ENCODE measurements around the gene PRRT4.

DNA sequence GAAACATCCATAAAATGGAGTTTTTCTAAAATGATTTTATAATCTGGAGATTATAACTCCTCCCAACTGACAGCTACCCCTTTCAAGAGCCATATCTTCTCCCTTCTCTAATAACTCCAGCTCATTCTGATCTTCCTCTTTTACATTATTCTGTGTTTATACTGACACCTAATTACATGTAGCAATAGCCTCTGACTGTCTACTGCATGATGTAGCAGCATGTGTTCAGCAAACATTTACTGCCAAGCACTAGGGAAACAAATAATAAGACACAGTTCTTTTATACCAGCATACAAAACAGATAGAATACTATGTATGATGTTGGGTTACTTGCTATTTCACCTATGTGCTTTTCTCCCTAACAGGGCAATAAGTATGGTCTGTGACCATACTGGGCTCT lies 38.5 kb downstream of the PRRT4 start:
- TF ChIP-seq, protein P1, sequence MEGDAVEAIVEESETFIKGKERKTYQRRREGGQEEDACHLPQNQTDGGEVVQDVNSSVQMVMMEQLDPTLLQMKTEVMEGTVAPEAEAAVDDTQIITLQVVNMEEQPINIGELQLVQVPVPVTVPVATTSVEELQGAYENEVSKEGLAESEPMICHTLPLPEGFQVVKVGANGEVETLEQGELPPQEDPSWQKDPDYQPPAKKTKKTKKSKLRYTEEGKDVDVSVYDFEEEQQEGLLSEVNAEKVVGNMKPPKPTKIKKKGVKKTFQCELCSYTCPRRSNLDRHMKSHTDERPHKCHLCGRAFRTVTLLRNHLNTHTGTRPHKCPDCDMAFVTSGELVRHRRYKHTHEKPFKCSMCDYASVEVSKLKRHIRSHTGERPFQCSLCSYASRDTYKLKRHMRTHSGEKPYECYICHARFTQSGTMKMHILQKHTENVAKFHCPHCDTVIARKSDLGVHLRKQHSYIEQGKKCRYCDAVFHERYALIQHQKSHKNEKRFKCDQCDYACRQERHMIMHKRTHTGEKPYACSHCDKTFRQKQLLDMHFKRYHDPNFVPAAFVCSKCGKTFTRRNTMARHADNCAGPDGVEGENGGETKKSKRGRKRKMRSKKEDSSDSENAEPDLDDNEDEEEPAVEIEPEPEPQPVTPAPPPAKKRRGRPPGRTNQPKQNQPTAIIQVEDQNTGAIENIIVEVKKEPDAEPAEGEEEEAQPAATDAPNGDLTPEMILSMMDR (IDR thresholded peaks at IDR 0.05; ENCODE audit: insufficient read depth, low read length) = no peak
- TF ChIP-seq SPI1 (IDR thresholded peaks at IDR 0.05; ENCODE audit: borderline replicate concordance, low read depth) (no peak), POLR2AphosphoS5 (IDR thresholded peaks at IDR 0.05; ENCODE audit: low read depth) (no peak)
- TF ChIP-seq, protein P2, sequence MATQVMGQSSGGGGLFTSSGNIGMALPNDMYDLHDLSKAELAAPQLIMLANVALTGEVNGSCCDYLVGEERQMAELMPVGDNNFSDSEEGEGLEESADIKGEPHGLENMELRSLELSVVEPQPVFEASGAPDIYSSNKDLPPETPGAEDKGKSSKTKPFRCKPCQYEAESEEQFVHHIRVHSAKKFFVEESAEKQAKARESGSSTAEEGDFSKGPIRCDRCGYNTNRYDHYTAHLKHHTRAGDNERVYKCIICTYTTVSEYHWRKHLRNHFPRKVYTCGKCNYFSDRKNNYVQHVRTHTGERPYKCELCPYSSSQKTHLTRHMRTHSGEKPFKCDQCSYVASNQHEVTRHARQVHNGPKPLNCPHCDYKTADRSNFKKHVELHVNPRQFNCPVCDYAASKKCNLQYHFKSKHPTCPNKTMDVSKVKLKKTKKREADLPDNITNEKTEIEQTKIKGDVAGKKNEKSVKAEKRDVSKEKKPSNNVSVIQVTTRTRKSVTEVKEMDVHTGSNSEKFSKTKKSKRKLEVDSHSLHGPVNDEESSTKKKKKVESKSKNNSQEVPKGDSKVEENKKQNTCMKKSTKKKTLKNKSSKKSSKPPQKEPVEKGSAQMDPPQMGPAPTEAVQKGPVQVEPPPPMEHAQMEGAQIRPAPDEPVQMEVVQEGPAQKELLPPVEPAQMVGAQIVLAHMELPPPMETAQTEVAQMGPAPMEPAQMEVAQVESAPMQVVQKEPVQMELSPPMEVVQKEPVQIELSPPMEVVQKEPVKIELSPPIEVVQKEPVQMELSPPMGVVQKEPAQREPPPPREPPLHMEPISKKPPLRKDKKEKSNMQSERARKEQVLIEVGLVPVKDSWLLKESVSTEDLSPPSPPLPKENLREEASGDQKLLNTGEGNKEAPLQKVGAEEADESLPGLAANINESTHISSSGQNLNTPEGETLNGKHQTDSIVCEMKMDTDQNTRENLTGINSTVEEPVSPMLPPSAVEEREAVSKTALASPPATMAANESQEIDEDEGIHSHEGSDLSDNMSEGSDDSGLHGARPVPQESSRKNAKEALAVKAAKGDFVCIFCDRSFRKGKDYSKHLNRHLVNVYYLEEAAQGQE (IDR thresholded peaks at IDR 0.05; ENCODE audit: insufficient replicate concordance, low read depth) = no peak
